WTC11 (cell line): ENCODE data around the gene PET100. TPM values are rescaled to one million over a fixed set of nuclear protein-coding genes. Genes with fewer than 3 reads are reported as not detected.
A peak's percentile ranks its signal among the peaks of the same experiment; 100 is the strongest.

Experiments used
- ATAC-seq: fragments of 200-7000 bp; cut with Tn5 transposase; 2 replicates; pipeline ENCODE4 v1.10.0; 2021; ENCODE audit warnings: mild to moderate bottlenecking, moderate library complexity
- CTCF ChIA-PET: fragments of 300-600 bp; sonication (Branson Sonifier 250); formaldehyde crosslinking; loops from one replicate; lab custom pipeline; 2021; ENCODE audit warnings: antibody characterized with exemption; lab: Charles Lee
- POLR2A ChIA-PET: fragments of 350-600 bp; sonication (Branson Sonifier 250); formaldehyde crosslinking; loops from one replicate; lab custom pipeline; 2021; ENCODE audit warnings: antibody characterized with exemption; lab: Charles Lee
- DNase-seq: peaks from one replicate; pipeline ENCODE4 v3.0.0; 2021; ENCODE audit warnings: low spot score
- H3K27ac Mint-ChIP-seq: 2 replicates; pipeline ENCODE4 v1.8.0; 2021; ENCODE audit warnings: mixed read lengths
- H3K27me3 Mint-ChIP-seq: 2 replicates; pipeline ENCODE4 v1.8.0; 2021; ENCODE audit warnings: low read depth, mild to moderate bottlenecking, moderate library complexity, mixed read lengths
- H3K36me3 Mint-ChIP-seq: 2 replicates; pipeline ENCODE4 v1.8.0; 2021; ENCODE audit warnings: mixed read lengths
- H3K4me1 Mint-ChIP-seq: 2 replicates; pipeline ENCODE4 v1.8.0; 2022; ENCODE audit warnings: mixed read lengths
- H3K4me3 Mint-ChIP-seq: 2 replicates; pipeline ENCODE4 v1.8.0; 2021; ENCODE audit warnings: mild to moderate bottlenecking, moderate library complexity, mixed read lengths
- H3K9me3 Mint-ChIP-seq: 2 replicates; pipeline ENCODE4 v1.8.0; 2021; ENCODE audit warnings: mixed read lengths
- ATF3 ChIP-seq: sonication (generic); formaldehyde crosslinking; conservative IDR thresholded peaks from 2 replicates; pipeline ENCODE4 v1.8.1; 2022; ENCODE audit warnings: mild to moderate bottlenecking, missing genetic modification reagents
- CREB1 ChIP-seq: sonication (generic); formaldehyde crosslinking; IDR thresholded peaks from 2 replicates; pipeline ENCODE4 v1.8.0; 2023; ENCODE audit warnings: mild to moderate bottlenecking, missing genetic modification reagents
- CREM ChIP-seq: sonication (generic); formaldehyde crosslinking; IDR thresholded peaks from 2 replicates; pipeline ENCODE4 v1.8.1; 2022; ENCODE audit warnings: mild to moderate bottlenecking, missing genetic modification reagents, moderate library complexity
- CTCF ChIP-seq: fragments of 200-600 bp; IDR thresholded peaks from 2 replicates; pipeline ENCODE4 v1.8.0; 2022; ENCODE audit warnings: antibody characterized with exemption
- FOXJ3 ChIP-seq: sonication (generic); formaldehyde crosslinking; IDR thresholded peaks from 2 replicates; pipeline ENCODE4 v1.9.0; 2021; ENCODE audit warnings: missing genetic modification reagents, mild to moderate bottlenecking, borderline replicate concordance
- FOXK1 ChIP-seq: sonication (generic); formaldehyde crosslinking; IDR thresholded peaks from 2 replicates; pipeline ENCODE4 v1.8.0; 2022; ENCODE audit warnings: mild to moderate bottlenecking, moderate library complexity, missing genetic modification reagents
- FOXP1 ChIP-seq: sonication (generic); formaldehyde crosslinking; IDR thresholded peaks from 2 replicates; pipeline ENCODE4 v1.8.0; 2022; ENCODE audit warnings: missing genetic modification reagents, mild to moderate bottlenecking, moderate library complexity, borderline replicate concordance
- GABPB1 ChIP-seq: sonication (generic); formaldehyde crosslinking; IDR thresholded peaks from 2 replicates; pipeline ENCODE4 v1.8.1; 2023; ENCODE audit warnings: mild to moderate bottlenecking, missing genetic modification reagents
- IRF1 ChIP-seq: sonication (generic); formaldehyde crosslinking; IDR thresholded peaks from 2 replicates; pipeline ENCODE4 v1.8.0; 2023; ENCODE audit warnings: missing genetic modification reagents
- IRF2 ChIP-seq: sonication (generic); formaldehyde crosslinking; IDR thresholded peaks from 2 replicates; pipeline ENCODE4 v1.8.0; 2022; ENCODE audit warnings: low read depth, missing genetic modification reagents, borderline replicate concordance
- JUN ChIP-seq: sonication (generic); formaldehyde crosslinking; IDR thresholded peaks from 2 replicates; pipeline ENCODE4 v1.8.0; 2023; ENCODE audit warnings: mild to moderate bottlenecking, missing genetic modification reagents
- MLX ChIP-seq: sonication (generic); formaldehyde crosslinking; IDR thresholded peaks from 2 replicates; pipeline ENCODE4 v1.8.1; 2023; ENCODE audit warnings: mild to moderate bottlenecking, missing genetic modification reagents, moderate library complexity
- MYBL2 ChIP-seq: sonication (generic); formaldehyde crosslinking; IDR thresholded peaks from 2 replicates; pipeline ENCODE4 v1.8.1; 2023; ENCODE audit warnings: mild to moderate bottlenecking, moderate library complexity, missing genetic modification reagents
- PRRX2 ChIP-seq: fragments of 250-450 bp; sonication (Bioruptor Pico); IDR thresholded peaks from 2 replicates; pipeline ENCODE4 v1.8.0; 2021; ENCODE audit warnings: mild to moderate bottlenecking
- SMAD3 ChIP-seq: sonication (generic); formaldehyde crosslinking; IDR thresholded peaks from 2 replicates; pipeline ENCODE4 v1.8.0; 2022; ENCODE audit warnings: missing genetic modification reagents, mild to moderate bottlenecking, borderline replicate concordance
- SOX15 ChIP-seq: fragments of 250-450 bp; sonication (Bioruptor Pico); IDR thresholded peaks from 2 replicates; pipeline ENCODE4 v1.9.0; 2021; ENCODE audit warnings: mild to moderate bottlenecking
- STAT6 ChIP-seq: sonication (generic); formaldehyde crosslinking; conservative IDR thresholded peaks from 2 replicates; pipeline ENCODE4 v1.8.1; 2023; ENCODE audit warnings: mild to moderate bottlenecking, low read depth, missing genetic modification reagents, moderate library complexity
- TEAD4 ChIP-seq: sonication (generic); formaldehyde crosslinking; IDR thresholded peaks from 2 replicates; pipeline ENCODE4 v1.8.0; 2022; ENCODE audit warnings: mild to moderate bottlenecking, missing genetic modification reagents
- ZNF121 ChIP-seq: sonication (generic); formaldehyde crosslinking; IDR thresholded peaks from 2 replicates; pipeline ENCODE4 v1.8.0; 2023; ENCODE audit warnings: missing genetic modification reagents
- ZNF219 ChIP-seq: sonication (generic); formaldehyde crosslinking; IDR thresholded peaks from 2 replicates; pipeline ENCODE4 v1.8.0; 2023; ENCODE audit warnings: missing genetic modification reagents, mild to moderate bottlenecking, borderline replicate concordance
- ZNF232 ChIP-seq: sonication (generic); formaldehyde crosslinking; IDR thresholded peaks from 2 replicates; pipeline ENCODE4 v1.8.0; 2022; ENCODE audit warnings: mild to moderate bottlenecking, missing genetic modification reagents
- ZNF263 ChIP-seq: sonication (generic); formaldehyde crosslinking; IDR thresholded peaks from 2 replicates; pipeline ENCODE4 v1.8.1; 2022; ENCODE audit warnings: low read depth, mild to moderate bottlenecking, moderate library complexity, missing genetic modification reagents
- ZNF416 ChIP-seq: fragments of 250-450 bp; sonication (Bioruptor Pico); IDR thresholded peaks from 2 replicates; pipeline ENCODE4 v1.9.0; 2021; ENCODE audit warnings: mild to moderate bottlenecking, inconsistent platforms
- total RNA-seq: library from RNA; stranded (reverse); gene quantifications from 3 replicates; pipeline ENCODE4 v1.2.3, GENCODE V29; 2021

PET100 gene
- total RNA-seq, 1 experiment from 2014 or later, result 111 TPM

GRCh38 chr19:7598180-7598579 is 31.4 kb upstream of the PET100 start:
- ChIA-PET POLR2A (no interaction called here), CTCF (interaction anchor here (1.6 to 4.9 kb wide), 3 partner anchors 30 to 83 kb away, joined by 9 to 85 read pairs (median 24); partner anchors contain the start of gene TRAPPC5)
- Mint-ChIP-seq H3K4me3 (0 out of 2 replicates have a peak overlapping the region, but pooled peaks have one; percentile 79), H3K4me1 (peaks cover 27% of the 10 kb centered on the region), H3K36me3 (peaks cover 3% of the 10 kb centered on the region; the same call in 1 of the 2 replicates), H3K27me3 (peaks cover 17% of the 10 kb centered on the region), H3K27ac (no peak overlapping the region), H3K9me3 (no peaks in the 10 kb centered on the region)
- DNase-seq, result no peak
- no peak for ATAC-seq
- no peak for TF ChIP-seq JUN (CRISPR knock-in tag)
- TF ChIP-seq CTCF, result no peak
- TF ChIP-seq IRF1 (CRISPR knock-in tag), result no peak
- no peak for TF ChIP-seq CREB1 (CRISPR knock-in tag)
- TF ChIP-seq ZNF121 (CRISPR knock-in tag), result no peak
- TF ChIP-seq FOXK1, result no peak
- TF ChIP-seq MYBL2 (CRISPR knock-in tag), result no peak
- TF ChIP-seq ATF3 (CRISPR knock-in tag), result no peak
- no peak for TF ChIP-seq ZNF232 (CRISPR knock-in tag)
- no peak for TF ChIP-seq GABPB1

- Mint-ChIP-seq H3K4me1 (peaks cover 24% of the 10 kb centered on the region), H3K36me3 (peaks cover 3% of the 10 kb centered on the region; the same call in 1 of the 2 replicates), H3K4me3 (no peak overlapping the region), H3K27ac (no peak overlapping the region), H3K27me3 (no peaks in the 10 kb centered on the region), H3K9me3 (no peaks in the 10 kb centered on the region)
- ATAC-seq (no peak), DNase-seq (no peak)
- ChIA-PET POLR2A (no interaction called here), CTCF (no interaction called here)
- TF ChIP-seq ZNF416 (CRISPR knock-in tag) (no peak), TEAD4 (no peak)
Measured at GRCh38 chr19:7600721-7601120, 28.9 kb upstream of the PET100 start.

GRCh38 chr19:7602240-7602934 is 27.2 kb upstream of the PET100 start:
- no peak for ATAC-seq
- Mint-ChIP-seq H3K27me3 (no peaks in the 10 kb centered on the region), H3K9me3 (no peaks in the 10 kb centered on the region), H3K4me1 (peaks cover 18% of the 10 kb centered on the region), H3K36me3 (peaks cover 3% of the 10 kb centered on the region; the same call in 1 of the 2 replicates), H3K4me3 (no peak overlapping the region), H3K27ac (peak overlapping the region; percentile 54; the same call in 1 of the 2 replicates)
- no peak for DNase-seq
- ChIA-PET CTCF (interaction anchor here (0.6 to 5.3 kb wide), 3 partner anchors 34 to 383 kb away, joined by 3 to 87 read pairs (median 4); no protein-coding TSS in a partner anchor), POLR2A (no interaction called here)
- no peak for TF ChIP-seq SMAD3 (CRISPR knock-in tag)
- no peak for TF ChIP-seq CREM (CRISPR knock-in tag)
- TF ChIP-seq ZNF219 (CRISPR knock-in tag), result no peak
- TF ChIP-seq ZNF232 (CRISPR knock-in tag), result no peak
- TF ChIP-seq MLX (CRISPR knock-in tag), result no peak
- no peak for TF ChIP-seq ZNF263 (CRISPR knock-in tag)
- TF ChIP-seq IRF2 (CRISPR knock-in tag), result no peak
- TF ChIP-seq FOXP1 (CRISPR knock-in tag), result no peak
- TF ChIP-seq GABPB1, result no peak
- no peak for TF ChIP-seq PRRX2
- no peak for TF ChIP-seq FOXJ3
- TF ChIP-seq SOX15 (CRISPR knock-in tag), result no peak
- no peak for TF ChIP-seq STAT6
- no peak for TF ChIP-seq IRF1 (CRISPR knock-in tag)
- TF ChIP-seq CTCF, result no peak
